IPS-11a (cell line): ENCODE data around the gene ARMC10.
A peak's percentile ranks its signal among the peaks of the same experiment; 100 is the strongest.
"Not testable (repeated sequence)": the region's sequence is repeated elsewhere in the genome, so short reads cannot be mapped to it uniquely, and the experiment has no call there.

Source experiments
- H3K4me3 ChIP-seq: one replicate; pipeline ENCODE4 v1.5.1; 2013; ENCODE audit warnings: low read depth, low read length, control low read depth

ARMC10 gene

DNA sequence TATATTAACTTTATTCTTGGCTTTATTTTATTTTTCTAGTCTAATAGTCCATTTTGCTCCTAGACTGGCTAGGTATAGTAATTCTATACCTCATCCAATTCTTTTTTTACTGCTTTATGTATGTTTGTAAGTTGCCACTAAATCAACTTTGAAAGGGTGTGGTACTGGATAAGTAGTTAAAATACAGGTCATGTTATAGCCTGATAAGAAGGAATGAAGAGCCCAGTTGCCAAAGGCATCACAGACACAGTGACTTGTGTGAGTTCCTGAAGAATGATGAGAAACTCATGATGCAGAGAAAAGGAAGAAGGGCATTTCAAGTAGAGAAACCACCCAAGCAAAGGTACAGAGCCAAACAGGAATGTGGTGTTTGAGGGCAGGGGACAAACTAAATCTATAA lies 46.7 kb downstream of the ARMC10 start:
- H3K4me3 ChIP-seq, result no peak overlapping the region

DNA sequence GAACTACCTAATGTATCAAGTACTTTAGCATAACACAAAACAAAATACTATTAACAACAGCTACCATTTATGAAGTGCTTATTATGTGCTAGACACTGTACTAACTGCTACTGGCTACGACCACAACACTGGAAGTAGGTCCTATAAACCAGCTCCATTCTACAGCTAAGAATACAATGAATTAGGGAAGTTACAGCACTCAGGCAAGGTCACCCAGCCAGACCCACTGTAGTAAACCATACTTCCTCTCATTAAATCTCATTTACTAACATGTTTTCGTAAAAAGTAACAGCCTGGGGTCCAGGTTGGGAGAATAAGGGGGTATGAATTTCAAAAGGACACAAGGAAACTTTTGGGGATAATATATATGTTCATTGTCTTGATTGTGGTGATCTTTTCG lies 48.6 kb downstream of the ARMC10 start:
- no peak overlapping the region for H3K4me3 ChIP-seq

DNA sequence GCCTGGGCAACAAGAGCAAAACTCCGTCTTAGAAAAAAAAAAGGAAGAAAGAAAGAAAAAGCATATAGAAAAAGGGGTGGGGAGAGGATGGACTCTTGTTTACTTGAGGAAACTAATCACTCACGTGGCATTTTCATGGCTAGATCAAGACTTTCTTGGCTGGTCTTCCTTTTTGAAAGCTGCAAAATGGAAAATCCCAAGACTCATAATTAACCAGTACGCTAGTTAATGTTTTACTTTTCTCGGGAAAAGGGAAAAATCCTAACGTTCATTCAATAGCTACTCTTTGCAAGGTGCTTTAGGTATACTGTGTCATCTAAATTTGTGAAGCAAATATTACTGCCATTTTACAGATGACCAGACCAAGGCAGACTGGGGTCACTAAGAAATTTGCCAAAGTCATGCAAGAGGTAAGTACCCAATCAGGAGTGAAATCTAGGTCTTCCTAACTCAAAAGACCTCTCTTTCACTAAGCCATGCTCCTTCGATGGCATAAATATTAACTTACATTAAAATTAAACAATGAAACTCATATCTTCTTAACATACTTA lies 49.6 kb downstream of the ARMC10 start:
- no peak overlapping the region for H3K4me3 ChIP-seq

DNA sequence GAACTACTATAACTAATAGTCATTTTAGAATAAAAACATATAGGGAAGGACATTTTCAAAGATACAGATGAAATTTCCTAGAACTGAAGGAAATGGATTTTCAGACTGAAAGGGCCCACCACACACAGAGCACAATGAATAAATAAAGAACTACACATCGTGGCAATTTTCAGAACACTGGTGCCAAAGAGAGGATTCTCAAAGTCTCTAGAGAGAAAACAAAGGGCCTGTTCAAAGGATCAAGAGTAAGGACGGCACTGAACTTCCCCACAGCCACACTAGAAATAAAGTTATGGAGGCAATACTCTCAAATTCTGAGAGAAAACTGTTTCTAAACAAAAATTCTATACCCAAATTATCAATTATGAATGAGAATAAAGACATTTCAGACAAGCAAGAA lies 52.1 kb downstream of the ARMC10 start:
- no peak overlapping the region for H3K4me3 ChIP-seq

DNA sequence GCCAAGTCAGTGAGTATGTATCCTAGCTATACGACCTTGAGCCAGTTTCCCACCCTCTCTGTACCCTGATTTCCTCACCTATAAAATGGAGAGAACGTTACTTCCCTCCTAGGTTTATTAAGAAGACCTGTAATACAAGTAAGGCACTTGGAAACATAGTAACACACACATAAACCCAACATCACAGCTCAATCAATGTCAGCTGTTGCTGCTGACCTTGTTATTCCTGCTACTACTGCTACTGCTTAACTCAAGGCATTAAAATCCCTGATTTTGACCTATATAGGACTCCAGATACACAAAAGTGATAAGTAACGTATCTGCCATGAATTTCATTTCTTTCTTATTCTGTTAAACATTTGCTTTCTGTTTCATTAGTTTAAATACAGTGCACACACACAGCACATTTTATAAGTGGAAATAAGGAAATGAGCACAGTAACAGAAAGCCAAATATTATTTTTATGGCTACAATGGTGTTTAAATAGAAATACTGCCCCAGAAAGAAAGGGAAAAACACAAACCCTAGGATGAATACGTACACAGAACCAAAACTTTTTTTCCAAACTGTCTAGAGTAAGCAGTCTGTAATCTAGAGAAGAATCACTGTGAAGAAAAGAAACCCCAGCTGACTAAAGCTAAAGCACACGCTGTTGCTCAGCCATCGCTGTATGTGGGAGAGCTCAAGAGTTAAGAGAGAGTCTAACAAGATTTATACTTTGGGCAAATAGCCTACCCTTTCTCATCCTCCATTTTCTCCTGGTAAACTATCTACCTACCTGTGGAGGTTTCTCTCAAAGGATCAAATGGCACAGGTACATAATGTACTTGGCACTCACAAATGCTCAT lies 55.0 kb downstream of the ARMC10 start:
- no peak overlapping the region for H3K4me3 ChIP-seq

DNA sequence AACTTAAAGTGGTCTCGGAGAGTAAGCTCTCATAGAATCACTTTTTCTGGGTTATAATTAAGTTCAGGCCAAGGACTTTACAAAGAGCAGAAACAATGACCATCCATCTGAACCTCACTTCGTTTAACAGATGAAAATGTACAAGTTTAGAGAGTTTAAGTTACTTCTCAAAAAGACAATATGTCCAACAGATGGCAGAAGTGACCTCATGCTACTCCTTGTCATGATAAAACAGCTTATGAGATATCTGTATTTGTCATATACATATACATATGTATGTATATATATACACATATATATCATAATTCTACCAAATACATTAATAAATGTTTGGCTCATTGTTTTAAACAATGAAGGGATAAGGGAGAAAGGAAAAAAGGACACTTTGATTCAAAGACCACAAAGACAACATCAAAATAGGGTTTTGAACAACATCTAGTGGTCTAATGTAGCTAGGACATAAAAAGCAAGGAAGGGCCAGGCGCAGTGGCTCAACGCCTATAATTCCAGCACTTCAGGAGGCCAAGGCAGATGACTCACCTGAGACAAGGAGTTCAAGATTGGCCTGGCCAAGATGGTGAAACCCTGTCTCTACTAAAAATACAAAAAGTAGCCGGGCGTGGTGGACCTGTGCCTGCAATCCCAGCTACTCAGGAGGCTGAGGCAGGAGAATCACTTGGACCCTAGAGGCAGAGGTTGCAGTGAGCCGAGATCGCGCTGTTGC lies 56.1 kb downstream of the ARMC10 start:
- no peak overlapping the region for H3K4me3 ChIP-seq

DNA sequence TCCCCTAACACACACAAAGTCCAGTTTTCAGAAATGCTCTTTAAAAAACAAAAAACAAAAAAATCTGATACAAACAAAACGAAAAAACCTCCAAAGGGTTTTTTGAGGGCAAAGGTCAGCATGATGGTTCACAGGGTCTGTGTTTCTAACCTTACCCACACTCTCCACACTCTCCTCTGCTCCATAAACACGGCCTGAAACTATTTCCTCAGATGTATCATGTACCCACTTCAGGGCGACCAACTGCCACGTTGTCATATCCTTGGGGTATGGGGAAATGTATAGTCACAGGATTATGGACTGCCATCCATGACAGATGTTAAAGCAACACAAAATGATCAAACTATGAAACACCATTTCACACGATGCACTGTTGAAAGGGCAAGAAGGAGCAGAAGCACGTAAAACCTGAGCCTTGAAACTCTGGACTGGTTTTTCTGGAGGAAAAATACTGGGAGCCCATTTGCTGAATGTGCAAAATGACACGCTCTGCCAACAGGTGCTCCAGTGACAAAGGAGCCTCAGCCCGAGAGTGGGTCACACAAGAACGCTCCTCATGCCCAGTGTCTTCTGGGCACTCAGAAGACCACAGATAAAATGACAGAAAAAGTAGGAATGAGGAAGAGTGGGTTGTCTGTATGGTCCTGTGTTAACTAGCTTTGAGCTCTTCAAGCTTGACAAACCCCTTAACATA lies 58.2 kb downstream of the ARMC10 start:
- no peak overlapping the region for H3K4me3 ChIP-seq

DNA sequence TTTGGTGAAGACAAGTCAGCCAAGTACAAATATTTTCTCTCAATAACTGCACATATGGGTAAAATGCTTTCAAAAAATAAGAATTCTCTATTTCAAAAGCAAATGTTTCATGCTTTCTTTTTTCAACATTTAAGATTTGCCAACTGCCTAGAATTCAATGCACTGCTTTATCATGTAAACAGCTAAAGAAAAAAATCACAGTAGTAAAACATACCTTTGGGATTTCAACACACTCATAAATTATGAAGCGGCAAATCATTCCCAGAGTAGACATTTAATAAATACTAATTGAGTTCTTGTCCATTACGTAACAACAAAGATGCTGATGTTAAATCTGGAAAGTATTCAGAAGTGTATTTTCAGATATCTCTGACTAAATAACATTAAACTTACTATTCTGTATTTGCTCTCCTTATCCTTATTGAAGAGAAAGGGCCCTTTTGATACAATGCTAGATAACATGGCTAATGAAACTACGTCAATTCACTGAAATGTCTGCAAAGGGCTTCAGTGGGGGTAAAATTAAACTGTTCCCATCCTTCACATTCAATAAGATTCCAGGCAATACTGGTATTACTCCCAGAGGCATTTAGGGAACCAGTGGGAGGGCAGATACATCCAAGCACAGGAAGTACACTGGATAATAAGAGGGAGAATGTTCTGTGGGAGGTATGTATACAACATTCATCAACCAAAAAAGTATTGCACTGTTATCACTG lies 60.1 kb downstream of the ARMC10 start:
- H3K4me3 ChIP-seq, result no peak overlapping the region

DNA sequence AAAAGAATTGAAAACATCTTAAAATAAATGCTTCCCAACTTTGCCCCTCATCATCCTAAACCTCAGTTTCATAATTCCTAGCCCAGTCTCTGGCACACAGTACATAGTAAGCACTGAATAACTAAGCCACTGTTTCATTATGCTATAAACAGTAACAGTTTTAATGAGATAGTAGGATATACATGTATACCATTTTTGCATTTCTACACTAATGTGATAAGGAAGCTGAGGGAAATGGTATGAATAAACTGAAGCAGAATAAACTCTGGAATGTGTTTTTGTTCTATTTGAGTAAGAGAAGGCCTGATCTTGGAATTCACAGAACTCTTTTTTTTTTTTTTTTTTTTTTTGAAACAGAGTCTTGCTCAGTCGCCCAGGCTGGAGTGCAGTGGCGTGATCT lies 65.1 kb downstream of the ARMC10 start:
- H3K4me3 ChIP-seq, result no peak overlapping the region

DNA sequence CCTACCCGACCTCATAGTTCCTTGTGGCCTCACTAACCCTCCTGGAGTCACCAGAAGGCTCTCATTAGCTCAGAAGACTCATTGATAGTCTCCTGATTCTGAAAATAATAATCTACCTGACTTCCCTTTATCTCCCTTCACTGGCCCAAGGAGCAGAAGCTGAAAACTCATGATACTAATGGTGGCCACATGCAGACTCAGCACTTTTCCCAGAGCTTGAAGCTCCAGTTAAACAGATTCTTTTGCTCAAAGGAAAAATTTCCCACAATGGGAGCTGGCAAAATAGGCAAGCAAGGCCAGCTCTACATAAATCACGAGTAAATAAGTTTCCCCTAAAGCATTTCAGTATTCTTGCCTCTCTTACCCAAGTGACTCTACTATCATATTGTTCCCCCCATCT lies 65.7 kb downstream of the ARMC10 start:
- H3K4me3 ChIP-seq, result no peak overlapping the region

DNA sequence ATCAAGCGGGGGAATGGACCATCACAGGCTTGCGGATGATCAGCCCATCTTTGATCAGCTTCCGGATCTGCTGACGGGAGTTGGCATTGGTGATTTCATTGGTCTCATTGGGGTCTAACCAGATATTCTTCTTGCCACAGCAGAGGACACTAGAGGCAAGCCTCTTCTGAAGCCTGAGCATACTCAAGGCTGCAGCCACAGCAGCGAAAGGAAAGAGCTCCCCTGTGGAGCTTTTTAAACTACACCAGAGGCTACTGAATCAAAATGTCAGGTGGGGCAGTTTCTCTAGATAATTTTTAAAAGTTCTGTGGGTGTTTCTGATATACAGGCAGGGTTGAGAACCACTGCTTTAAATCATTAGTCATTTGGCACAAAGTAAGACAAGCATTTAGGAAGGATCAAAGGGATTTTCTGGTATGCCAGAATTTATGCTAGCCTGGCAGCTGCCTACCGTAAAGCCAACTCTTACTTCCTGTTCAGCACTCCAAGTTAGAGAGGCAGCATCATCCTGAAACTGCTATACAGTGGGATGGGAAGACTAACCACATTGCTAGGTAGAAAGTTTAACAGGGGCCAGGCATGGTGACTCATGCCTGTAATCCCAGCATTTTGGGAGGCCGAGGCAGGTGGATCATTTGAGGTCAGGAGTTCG lies 66.9 kb downstream of the ARMC10 start:
- H3K4me3 ChIP-seq, result no peak overlapping the region

DNA sequence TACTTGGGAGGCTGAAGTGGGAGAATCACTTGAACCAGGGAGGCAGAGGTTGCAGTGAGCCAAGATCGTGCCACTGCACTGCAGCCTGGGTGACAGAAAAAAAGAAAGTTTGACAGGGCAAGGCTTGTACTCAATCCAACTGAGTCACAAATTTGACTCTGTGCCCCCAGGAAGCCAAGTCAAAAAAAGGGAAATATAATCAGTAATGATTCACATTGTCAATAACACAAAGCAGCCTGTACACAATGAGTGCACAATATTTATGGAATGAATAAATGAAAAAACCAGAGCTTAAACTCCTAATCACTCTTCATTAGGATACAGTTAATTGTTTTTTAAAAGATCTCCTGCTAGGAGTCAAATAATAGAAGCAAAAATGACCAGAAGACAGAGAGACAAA lies 67.6 kb downstream of the ARMC10 start:
- H3K4me3 ChIP-seq, result no peak overlapping the region

DNA sequence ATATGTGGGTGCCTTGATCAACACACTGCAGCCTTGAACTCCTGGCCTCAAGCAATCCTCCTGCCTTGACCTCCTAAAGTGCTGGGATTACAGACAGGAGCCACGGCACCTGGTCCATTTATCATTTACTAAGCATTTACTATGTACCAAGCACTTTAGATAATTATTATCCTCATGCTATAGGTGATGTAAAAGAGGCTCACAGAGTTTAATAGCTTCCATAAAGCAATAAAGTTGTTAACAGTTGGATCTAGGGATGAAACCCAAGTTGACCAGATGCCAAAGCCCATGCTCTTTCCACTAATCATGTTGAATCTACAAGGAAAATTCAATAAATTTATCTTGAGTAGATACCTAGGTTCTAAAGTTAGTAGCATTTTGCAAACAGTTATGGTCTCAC lies 68.9 kb downstream of the ARMC10 start:
- H3K4me3 ChIP-seq, result no peak overlapping the region

DNA sequence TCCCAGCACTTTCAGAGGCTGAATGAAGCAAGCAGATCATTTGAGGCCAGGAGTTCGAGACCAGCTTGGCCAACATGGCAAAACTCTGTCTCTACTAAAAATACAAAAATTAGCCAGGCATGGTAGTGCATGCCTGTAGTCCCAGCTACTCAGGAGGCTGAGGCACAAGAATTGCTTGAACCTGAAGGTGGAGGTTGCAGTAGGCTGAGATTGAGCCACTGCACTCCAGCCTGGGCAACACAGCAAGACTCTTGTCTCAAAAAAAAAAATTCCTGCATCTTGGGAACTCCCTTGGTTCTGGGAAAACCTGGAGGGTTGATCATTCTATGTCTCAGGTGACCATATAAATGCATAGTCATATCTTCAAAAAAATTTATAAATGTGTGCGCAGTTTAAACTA lies 69.8 kb downstream of the ARMC10 start:
- not testable (repeated sequence) for H3K4me3 ChIP-seq

DNA sequence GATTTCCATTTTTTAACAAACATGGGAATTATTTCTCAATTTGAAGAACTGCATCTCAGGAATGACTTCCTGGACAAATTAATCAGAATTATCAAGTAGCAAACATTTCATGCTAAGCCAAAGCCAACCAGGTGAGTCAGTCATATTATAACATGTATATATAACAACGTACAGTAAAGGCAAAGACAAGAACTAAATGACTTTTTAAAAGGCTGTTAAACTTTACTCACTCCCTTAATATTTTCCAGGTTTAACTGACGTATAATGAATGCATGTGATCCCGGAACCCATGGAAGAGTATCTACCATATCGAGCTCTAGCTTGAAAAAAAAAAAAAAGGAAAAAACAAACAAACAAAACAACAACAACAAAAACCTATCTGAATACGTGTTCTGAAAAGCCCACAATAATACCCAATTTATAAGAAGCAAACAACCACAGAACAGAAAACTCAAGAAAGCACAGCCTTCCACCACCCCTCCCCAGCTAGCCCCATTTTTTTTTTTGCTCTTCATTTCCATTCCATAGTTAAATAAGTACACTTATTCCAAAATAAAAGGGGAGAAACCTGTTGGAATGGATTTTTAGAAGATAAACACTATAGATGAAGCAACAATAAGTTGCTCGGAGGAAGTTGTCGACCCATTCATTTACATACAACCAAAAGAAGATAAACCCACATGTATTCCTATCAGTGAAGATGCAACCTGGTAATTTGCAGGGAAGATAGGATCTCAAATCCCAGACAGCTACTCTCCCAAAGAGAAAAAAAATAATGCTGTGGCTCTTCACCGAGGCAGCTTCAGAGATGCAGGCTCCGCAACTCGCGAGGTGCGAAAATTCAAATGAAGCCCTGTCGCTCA lies 73.4 kb downstream of the ARMC10 start:
- peak overlapping the region; percentile 69 for H3K4me3 ChIP-seq
